IPS-15b (cell line): ENCODE results near the gene TAF4B.

Source experiments
- H3K27me3 ChIP-seq: one replicate; pipeline ENCODE4 v1.6.1; 2013; ENCODE audit warnings: low read length; ENCODE audit not compliant: control insufficient read depth, insufficient read depth
- H3K36me3 ChIP-seq: one replicate; pipeline ENCODE4 v1.6.1; 2013; ENCODE audit warnings: low read length; ENCODE audit not compliant: control insufficient read depth, insufficient read depth
- H3K4me1 ChIP-seq: one replicate; pipeline ENCODE4 v1.6.1; 2013; ENCODE audit warnings: mild to moderate bottlenecking, low read length; ENCODE audit not compliant: control insufficient read depth, insufficient read depth
- H3K4me3 ChIP-seq: one replicate; pipeline ENCODE4 v1.5.1; 2013; ENCODE audit warnings: low read depth, low read length
- H3K9ac ChIP-seq: one replicate; pipeline ENCODE4 v1.6.1; 2013; ENCODE audit warnings: low read depth, mild to moderate bottlenecking, low read length
- H3K9me3 ChIP-seq: one replicate; pipeline ENCODE4 v1.6.1; 2013; ENCODE audit warnings: mild to moderate bottlenecking, low read length; ENCODE audit not compliant: control insufficient read depth, insufficient read depth

TAF4B gene

GRCh38 chr18:26419746-26420145 is 193.5 kb downstream of the TAF4B start:
- Histone ChIP-seq H3K36me3 (no peaks in the 10 kb centered on the region), H3K4me3 (no peak overlapping the region), H3K27me3 (no peaks in the 10 kb centered on the region), H3K4me1 (peaks cover 7% of the 10 kb centered on the region), H3K9ac (no peak overlapping the region), H3K9me3 (no peaks in the 10 kb centered on the region)

GRCh38 chr18:26421503-26421902 is 195.3 kb downstream of the TAF4B start:
- Histone ChIP-seq H3K9ac (no peak overlapping the region), H3K4me1 (no peaks in the 10 kb centered on the region), H3K36me3 (no peaks in the 10 kb centered on the region), H3K27me3 (no peaks in the 10 kb centered on the region), H3K9me3 (no peaks in the 10 kb centered on the region), H3K4me3 (no peak overlapping the region)

DNA sequence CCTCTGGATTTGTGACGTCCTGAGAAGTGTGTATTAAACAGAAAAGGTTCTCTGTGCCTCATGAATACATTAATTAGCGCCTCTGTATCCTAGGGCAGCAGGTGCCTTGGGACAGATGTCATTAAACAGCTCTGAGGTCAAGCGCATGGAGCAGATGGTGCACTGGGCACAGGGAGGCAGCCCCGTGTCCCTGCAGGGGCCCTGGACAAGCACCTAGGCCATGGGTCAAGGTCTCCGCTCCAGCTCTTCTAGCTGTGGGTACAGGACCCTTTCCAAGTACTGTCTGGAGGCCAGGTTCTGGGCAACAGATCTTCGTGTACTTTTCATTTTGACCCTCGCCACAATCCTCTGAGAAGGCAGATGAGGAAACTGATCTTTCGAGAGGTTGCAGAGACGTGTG is 195.7 kb downstream of the TAF4B start:
- Histone ChIP-seq H3K4me1 (no peaks in the 10 kb centered on the region), H3K27me3 (no peaks in the 10 kb centered on the region), H3K9me3 (no peaks in the 10 kb centered on the region), H3K4me3 (no peak overlapping the region), H3K9ac (no peak overlapping the region), H3K36me3 (no peaks in the 10 kb centered on the region)

DNA sequence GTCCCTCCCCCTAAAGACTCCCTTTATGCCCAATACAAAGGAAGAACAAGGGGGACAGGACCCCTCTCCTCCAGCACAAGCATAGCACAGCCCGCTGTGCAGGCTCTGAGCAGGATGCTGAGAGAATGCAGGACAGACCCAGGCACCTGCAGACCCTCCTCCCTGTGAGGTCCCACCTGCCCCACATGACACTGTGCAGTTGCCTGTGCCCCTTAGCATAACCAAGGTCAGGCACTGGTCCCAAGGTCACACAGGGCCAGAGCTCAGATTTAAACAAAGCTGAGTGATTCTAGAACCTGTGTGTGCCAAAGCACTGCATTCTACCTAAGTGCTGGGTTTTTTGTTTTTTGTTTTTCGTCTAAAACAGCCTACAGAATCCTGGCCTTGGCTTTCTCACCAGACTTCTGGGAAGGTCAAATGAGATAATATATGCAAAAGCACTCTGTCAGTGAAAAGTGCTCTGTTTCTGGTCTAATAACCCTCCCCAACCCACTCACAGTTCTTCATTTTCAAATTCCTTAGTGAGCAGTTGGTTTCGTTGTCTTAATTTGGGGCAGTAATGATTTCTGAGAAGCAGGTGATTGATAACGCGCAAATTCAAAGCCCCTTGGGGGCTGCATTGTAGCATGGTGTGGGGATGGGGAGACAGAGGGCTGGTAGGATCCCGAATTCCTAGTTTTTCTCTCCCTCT is 196.4 kb downstream of the TAF4B start:
- H3K36me3 ChIP-seq: no peaks in the 10 kb centered on the region
- H3K4me3 ChIP-seq: no peak overlapping the region
- H3K4me1 ChIP-seq: no peaks in the 10 kb centered on the region
- H3K27me3 ChIP-seq: no peaks in the 10 kb centered on the region
- H3K9ac ChIP-seq: no peak overlapping the region
- H3K9me3 ChIP-seq: no peaks in the 10 kb centered on the region

DNA sequence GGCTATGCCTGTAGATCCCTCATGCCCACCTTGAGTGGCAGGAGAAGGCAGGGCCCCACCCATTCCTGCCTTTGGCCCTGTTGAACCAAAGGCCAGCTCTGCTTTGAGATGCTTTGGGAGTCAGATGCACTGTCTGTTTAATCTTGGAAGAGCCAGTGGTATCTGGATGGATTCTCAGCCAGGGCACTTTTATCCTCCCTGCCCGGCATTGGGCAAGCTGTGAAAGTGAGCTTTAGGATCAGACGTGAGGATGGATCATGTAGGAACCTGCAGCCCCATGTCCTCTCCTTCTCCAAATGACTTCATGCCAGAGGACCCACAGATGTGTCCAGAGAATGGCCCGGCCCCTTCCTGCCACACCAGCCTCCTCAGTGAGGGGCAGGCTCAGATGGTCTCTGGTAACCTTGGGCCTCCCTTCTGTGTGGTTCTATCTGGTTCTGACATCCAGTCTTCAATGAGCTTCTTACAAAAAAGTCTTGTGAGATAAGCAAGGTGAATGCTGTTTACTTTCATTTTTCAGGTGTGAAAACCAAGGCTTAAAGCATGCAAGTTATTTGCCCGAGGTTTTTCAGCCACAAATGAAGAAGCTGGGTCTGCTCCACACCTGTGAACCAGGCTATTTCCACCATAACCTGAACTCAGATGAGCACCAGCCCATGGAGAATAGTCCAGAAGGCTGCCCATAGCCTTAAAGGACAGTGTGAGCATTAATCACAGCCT is 198.3 kb downstream of the TAF4B start:
- no peaks in the 10 kb centered on the region for H3K27me3 ChIP-seq
- H3K9me3 ChIP-seq: no peaks in the 10 kb centered on the region
- no peak overlapping the region for H3K4me3 ChIP-seq
- H3K36me3 ChIP-seq: no peaks in the 10 kb centered on the region
- no peak overlapping the region for H3K9ac ChIP-seq
- H3K4me1 ChIP-seq: peaks cover 2% of the 10 kb centered on the region

GRCh38 chr18:26425148-26425531 is 198.9 kb downstream of the TAF4B start:
- H3K4me3 ChIP-seq: no peak overlapping the region
- H3K9me3 ChIP-seq: no peaks in the 10 kb centered on the region
- H3K36me3 ChIP-seq: no peaks in the 10 kb centered on the region
- H3K9ac ChIP-seq: no peak overlapping the region
- no peaks in the 10 kb centered on the region for H3K27me3 ChIP-seq
- peaks cover 6% of the 10 kb centered on the region for H3K4me1 ChIP-seq

DNA sequence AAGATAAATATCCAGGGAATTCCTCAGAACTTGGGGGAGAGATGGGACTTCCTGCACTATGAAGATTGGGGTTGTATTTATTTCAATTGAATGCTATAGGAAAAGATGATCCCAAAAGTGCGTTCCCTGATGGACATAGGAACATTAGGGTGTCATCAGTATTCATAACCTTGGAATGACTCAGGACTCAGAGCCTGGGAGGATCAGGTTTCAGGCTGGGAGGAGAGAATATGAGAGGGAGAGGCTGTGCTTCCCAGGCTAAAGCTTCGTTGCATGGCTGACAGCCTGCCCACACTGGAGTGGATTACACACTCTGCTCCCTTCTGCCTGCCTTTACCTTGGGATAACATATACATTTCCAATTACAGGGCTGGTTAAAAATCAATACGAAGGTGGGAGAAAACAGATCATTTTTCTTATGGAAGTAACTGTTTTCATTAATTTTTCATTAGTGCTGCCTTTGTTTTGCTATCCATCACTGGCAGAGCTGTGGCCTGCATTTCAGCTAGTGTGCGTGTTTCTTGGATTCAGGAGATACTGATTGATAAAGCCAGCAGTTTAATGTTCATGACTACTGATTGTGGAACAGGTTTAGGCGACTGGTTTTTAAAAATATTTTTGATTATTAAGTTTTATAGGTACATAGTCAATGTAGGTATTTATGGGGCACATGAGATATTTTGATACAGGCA is 203.4 kb downstream of the TAF4B start:
- Histone ChIP-seq H3K36me3 (no peaks in the 10 kb centered on the region), H3K9ac (no peak overlapping the region), H3K4me3 (no peak overlapping the region), H3K9me3 (no peaks in the 10 kb centered on the region), H3K4me1 (peaks cover 6% of the 10 kb centered on the region), H3K27me3 (no peaks in the 10 kb centered on the region)

GRCh38 chr18:26432651-26433424 is 206.6 kb downstream of the TAF4B start:
- H3K9me3 ChIP-seq: no peaks in the 10 kb centered on the region
- no peak overlapping the region for H3K9ac ChIP-seq
- H3K4me3 ChIP-seq: no peak overlapping the region
- H3K4me1 ChIP-seq: peaks cover 6% of the 10 kb centered on the region
- H3K27me3 ChIP-seq: no peaks in the 10 kb centered on the region
- no peaks in the 10 kb centered on the region for H3K36me3 ChIP-seq

GRCh38 chr18:26434887-26435286 is 208.6 kb downstream of the TAF4B start:
- Histone ChIP-seq H3K4me3 (no peak overlapping the region), H3K9me3 (no peaks in the 10 kb centered on the region), H3K4me1 (peaks cover 2% of the 10 kb centered on the region), H3K36me3 (no peaks in the 10 kb centered on the region), H3K27me3 (no peaks in the 10 kb centered on the region), H3K9ac (no peak overlapping the region)

- no peak overlapping the region for H3K4me3 ChIP-seq
- H3K4me1 ChIP-seq: no peaks in the 10 kb centered on the region
- no peaks in the 10 kb centered on the region for H3K36me3 ChIP-seq
- no peak overlapping the region for H3K9ac ChIP-seq
- no peaks in the 10 kb centered on the region for H3K27me3 ChIP-seq
- no peaks in the 10 kb centered on the region for H3K9me3 ChIP-seq
These were observed 209.3 kb downstream of the TAF4B start for GRCh38 chr18:26435415-26436095.
